GM21825 (cell line): Measurements from ENCODE around the gene ERG.

Experiments
- ATAC-seq: cut with Tn5 transposase; IDR thresholded peaks from one replicate; pipeline ENCODE4 v1.9.1; 2021; ENCODE audit warnings: mild to moderate bottlenecking, moderate library complexity; ENCODE audit not compliant: unreplicated experiment

Gene ERG, protein sequence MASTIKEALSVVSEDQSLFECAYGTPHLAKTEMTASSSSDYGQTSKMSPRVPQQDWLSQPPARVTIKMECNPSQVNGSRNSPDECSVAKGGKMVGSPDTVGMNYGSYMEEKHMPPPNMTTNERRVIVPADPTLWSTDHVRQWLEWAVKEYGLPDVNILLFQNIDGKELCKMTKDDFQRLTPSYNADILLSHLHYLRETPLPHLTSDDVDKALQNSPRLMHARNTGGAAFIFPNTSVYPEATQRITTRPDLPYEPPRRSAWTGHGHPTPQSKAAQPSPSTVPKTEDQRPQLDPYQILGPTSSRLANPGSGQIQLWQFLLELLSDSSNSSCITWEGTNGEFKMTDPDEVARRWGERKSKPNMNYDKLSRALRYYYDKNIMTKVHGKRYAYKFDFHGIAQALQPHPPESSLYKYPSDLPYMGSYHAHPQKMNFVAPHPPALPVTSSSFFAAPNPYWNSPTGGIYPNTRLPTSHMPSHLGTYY

DNA sequence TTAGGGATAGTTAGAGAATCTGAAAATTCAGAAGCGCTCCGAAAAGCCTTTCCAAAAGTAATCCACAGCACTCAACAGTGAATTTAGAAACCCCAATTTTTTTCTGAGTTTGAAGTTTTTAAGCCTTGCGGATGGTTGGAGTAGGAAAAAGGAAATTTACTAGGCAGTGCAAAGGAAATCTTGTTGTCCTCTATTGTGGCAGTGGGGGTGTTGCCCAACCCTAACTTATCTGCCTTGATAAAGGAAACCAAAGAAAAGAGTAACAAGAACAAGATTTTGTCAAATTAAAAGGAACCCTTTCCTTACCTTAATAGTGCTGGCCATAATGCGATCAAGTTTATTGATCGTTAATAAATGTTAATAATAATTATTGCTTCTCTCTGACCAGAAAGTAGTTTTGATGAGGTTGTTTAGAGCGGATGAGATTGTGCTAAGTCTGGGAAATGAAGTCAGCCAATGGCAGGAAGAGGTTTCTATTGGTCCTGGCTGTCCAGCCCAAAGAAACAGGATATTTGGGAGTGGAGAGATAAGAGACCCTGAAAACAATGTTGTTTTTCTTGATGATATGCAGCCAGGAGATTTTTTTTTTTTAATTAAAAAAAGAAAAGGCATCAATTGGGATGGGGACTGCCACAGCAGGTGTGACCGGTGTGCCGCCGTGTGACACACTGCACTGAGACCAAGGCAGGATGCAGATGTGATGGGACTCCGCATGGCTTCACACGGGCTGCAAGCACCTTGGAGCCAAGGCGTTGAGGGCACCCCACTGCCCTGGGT, at the start of gene ERG:
Gene ERG, minus strand, starts transcription at position 421 of the 777 bp plus-strand sequence. Its CDS starts 97 bp downstream, at position 324.
- ATAC-seq: no peak

DNA sequence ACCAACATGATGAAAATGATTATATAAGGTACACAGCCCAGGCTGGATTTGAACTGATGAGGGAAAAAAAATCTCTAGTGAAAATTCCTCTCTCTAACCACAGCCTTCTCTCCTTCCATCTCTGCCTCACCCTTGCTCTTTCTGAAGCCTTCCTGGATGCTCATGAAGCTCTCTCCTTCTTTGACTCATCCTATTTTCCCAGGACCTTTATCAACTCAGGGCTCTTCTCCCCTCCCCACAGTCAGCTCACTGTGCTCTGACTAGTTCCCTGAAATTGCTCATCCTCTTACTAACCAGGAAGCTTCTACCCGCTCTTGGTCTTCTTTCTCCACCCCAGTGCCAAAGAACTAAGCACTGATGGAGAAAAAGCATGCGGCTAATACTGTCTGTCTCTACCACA, 46.4 kb upstream of the ERG start:
- ATAC-seq: no peak

DNA sequence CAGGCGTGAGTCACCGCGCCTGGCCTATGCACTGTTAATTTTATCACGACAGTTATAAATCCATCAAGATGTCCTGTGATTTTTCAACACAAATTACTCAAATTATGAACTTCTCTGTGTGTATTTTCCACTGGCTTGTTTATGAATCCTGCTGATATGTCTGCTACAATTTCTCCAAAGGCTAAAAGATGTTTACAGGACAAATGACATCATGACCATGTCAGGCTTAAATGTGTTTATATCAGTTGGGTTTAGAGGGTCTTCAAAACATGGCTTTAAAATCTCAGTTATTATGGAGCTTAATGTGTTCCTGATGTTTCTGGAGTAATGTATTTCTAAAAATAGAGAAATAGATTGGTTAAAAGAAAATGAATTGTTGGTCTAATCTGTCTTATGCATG, 44.0 kb upstream of the ERG start:
- ATAC-seq: no peak

DNA sequence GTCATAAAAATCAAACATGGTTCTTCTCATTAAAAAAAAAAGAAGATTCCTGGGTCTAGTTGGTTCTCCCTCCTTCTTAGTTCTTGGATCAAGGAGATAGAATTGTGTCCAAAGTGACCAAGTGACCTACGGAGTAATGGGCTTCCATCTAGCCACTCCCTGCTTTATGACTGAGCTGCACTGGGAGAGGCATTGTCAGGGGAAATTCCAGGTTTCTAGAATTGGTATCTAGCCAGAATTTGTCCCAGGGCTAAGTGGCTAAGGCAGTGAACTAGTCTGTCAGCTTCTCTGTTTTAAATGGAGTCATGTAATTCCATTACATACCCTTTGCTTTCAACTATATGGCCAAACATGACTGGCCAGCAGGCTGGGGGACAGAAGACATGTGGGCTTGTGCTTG, 40.1 kb upstream of the ERG start:
- no peak for ATAC-seq

DNA sequence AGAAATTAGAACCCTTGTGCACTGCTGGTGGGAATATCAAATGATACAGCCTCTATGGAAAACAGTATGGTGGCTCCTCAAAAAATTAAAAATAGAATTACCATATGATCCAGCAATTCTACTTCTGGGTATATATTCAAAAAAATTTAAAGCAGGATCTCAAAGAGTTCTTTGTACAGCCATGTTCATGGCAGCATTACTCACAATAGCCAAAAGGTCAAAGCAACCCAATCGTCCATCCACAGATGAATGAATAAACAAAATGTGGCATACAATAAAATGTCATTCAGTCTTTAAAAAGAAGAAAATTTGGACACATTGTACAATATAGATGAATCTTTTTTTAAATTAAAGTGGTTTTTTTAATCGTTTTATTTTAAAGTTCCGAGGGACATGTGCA, 36.3 kb upstream of the ERG start:
- ATAC-seq: no peak

DNA sequence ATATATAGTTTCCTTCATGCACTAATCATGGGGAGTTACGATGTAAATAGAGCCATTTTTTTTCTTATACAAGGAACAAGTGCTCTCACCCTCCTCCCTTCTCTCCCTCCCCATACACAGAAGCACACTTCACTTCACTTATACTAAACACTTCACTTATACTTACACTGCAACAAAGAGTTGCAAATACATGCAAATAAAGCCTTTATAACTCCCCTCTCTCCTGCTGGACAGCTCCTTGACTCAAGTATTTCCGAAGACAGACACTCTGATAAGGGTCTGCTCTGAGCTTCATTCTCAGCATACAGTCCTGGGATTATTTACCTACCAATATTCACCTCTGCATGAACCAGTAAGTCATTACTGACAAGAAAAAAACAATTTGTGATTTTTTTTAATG, 35.6 kb upstream of the ERG start:
- ATAC-seq: no peak

DNA sequence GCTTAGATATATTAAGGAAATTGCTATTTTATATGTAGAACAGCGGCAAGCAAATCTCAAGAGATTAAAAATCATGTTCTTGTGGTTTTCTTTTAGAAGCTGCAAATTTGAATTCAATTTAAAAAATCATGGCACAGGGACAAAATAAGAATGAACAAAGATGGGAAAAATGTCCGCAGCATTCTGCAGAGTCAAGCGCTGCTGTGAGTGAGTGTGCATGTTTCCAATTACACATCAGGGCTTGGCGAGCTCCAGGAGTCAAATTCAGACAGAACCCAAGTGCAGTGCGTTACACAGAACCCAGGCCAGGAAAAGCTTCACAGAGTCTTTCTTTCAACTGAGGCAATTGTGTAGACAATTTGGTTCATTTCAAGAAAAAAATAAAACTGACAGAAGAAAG, 33.3 kb upstream of the ERG start:
- ATAC-seq: no peak

DNA sequence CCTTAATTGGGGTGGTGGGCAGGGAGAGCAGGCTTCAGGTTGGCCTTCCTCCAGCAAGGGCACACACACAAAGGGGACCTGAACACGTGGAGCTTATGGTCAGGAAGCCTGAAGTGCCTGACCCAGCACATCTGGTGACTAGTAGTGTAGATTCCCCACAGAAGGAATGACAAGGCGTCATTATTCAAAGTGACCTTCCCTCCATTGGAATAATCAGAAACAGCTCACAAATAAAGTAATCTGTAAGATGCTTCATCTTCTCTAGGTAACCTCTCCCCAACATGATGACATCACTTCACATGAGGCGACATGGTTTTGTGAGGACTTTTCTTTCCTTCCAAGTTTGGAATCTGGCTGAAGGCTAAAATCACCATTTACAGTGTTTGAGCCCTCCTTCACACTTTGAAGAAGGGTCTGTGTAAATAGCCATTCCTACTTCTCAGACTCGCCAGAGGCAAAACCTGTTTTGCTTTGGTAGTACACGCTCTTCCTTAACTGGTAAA, 32.8 kb upstream of the ERG start:
- ATAC-seq: no peak

DNA sequence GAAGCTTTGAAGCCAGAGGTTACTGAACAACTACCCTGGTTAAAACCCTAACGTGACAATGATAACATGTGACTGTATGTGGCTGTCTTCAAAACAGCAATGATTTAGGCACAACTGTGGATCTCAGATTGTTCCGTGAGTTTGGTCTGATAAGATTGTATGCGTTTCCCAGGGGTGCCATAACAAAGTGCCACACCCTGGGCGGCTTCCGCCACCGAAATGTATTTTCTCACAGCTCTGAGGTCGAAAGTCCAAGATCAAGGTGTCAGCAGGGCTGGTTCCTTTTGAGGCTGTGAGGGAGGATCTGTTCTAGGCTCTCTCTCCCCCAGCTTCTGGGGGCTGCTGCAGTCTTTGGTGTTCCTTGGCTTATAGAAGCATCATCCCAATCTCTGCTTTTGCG, 29.5 kb upstream of the ERG start:
- no peak for ATAC-seq

DNA sequence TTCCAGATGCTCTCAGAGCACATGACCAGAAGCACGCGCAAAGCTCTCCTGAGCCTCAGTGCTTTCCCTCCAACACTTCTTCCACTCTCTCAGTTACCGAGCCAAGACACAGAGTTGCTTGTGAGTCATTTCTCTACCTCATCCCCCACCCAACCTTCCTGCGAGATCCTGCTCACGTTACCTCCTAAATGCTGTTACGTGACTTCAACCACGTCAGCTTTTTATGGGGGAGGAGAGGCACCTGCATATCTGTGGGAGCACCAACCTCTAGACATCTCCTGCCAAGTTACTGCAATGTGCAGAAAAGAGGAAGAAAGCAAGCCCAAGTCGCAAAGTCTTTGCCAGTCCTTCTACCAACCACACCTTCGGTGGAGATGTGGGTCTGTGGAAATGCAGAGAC, 27.2 kb upstream of the ERG start:
- no peak for ATAC-seq

DNA sequence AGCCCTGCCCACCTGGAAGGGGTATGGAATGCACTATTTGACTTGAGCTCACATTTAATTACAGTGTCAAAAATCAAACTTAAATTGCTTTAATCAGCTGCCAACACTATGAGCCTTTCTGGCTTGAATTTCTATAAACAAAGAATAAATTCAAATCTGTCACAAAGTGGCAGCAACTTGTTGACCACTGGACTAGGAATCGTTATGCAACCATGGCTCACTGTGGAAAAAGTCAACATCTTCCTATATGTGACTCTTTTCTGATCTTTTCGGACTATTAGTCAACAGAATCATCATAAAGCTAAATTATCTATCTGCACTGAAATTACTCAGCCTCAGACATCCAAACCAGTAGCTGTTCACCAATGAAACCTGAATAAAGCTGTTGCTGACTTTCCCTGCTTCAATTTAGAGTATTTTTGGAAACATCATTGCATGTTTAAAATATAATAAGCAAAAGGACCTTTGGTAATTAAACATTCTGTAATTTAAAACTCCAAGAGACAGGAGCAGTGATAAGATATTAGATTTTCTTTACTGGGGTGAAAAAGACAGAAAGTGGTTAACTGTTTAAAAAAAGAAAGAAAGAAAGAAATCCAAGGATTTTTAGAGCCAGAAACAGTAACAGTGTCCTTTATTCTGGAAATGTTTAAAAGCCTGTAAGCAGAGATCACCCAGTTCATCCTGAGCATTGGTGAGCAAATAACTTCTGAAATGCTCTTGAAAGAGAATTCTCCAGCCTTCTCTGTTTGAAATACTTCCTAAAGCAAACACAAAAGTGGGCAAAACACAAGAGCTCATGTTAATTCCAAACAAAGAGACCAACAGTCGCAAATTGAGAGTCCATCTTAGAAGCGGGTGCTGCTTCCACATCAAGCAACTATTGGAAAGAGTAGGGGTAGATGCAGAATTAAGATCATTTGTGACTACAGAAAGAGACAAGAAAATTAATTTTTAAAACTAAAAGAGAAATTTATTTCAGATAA, 26.2 kb upstream of the ERG start:
- ATAC-seq: no peak

DNA sequence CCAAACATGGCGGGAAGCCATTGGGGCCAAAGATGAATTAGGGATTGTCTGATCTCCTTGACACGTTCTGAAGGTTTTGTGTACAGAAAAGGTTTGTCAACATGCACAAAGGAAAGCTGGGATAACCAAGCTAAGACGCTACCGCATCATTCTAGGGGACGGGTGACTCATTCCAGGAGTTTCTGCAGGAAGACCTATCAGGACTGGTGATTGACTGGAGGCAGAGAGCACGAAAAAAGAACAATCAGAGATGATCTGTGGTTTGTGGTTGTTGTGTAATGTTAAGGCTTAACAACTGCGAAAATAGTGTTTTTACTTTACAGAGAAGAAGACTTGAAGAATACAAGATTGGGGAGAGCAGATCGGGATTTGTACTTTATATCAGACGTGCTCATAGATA, 22.2 kb upstream of the ERG start:
- ATAC-seq: no peak

DNA sequence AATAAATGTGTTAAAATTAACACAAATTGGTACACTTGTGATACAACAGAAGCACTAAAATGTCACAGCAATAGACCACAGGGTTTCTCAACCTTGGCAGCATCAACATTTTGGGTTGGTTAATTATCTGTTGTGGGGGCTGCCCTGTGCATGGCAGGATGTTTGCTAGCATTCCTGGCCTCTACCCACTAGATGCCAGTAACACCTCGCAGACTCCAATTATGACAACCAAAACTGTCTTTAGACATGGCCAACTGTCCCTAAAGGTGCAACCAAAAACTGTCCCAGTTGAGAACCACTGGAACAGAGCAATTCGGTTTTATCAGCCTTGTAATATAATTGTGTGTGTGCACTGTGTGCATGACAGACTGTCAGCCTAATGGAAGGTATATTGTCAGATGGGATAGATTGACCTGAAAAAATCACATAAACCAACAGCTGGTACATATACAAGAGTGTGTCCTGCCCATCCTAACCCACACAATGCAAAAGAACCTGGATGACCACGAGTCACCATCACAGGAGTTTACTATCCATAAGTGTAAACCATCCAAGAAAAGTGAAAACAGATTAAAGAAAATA, 13.5 kb upstream of the ERG start:
- ATAC-seq: no peak

DNA sequence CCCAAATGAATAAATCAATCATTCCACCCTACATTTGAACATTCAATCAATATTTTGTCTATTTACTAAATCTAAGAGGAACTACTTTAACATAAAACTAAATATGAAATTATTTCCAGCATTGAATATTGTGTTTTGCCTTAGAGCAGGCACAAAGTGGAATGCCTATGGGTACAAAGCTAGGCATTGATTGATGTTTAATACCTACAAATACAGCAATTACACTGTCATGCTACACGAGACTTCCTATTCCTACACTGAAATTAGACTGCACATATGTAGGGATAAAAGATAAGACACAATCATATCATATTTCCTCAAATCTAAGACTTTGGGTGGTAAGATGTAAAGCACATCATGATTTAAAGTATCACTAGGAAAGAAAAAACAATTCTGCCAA, 12.9 kb upstream of the ERG start:
- no peak for ATAC-seq

DNA sequence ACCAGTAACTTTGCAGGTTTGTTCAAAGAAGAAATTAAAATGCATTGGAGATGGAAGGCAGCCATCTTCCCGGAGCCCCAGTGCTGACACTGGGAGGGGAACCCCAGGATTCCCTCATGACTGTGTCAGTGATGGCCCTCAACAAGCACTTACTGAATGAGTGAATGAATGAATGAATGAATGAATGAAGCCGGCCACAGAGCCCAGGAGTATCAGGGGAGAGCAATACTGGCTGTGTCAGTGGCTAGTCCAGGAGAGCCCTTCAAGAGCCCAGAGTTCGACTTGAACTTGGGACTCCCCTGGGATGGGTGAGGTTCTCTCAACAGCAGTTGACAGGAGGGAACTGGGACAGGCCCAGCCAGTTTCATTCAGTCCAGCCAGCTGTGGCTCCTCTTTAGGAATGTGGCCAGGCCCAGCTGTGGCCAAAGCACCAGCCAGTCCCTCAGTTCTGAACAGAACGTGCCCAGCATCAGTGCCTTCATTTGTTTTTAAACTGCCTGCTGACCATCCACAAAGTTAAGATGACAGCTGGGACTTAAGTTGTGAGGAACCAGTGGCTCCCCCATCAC, 9.2 kb upstream of the ERG start:
- no peak for ATAC-seq

DNA sequence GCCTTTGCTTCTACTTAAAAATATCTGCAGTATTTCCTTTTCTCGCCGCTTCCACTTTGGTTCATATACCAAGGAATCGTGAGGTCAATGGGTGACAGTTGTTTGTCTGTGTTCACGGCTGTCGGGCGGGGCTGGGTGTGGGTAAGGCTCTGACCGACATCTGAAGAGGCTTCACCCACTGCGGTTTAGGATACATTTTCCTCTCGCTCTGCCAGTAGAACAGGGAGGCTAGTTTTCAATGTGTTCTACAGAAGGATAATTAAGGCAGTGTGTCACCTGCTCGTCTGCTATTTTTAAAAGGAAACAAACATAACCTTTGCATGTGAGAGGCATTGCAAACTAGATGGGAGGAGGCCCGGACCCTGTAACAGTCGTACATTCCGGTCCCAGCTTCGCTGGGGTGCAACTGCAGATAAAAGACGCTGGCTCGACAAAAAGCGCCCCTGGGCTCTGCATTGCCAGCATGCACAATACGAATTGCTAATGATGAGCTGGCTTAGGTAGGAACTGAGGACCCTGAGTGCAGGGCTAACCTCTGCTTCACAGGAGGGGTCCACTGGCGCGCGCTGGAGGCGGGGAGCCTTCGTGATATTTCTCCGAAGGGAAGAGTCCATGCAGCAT, 8.5 kb upstream of the ERG start:
- ATAC-seq: no peak

DNA sequence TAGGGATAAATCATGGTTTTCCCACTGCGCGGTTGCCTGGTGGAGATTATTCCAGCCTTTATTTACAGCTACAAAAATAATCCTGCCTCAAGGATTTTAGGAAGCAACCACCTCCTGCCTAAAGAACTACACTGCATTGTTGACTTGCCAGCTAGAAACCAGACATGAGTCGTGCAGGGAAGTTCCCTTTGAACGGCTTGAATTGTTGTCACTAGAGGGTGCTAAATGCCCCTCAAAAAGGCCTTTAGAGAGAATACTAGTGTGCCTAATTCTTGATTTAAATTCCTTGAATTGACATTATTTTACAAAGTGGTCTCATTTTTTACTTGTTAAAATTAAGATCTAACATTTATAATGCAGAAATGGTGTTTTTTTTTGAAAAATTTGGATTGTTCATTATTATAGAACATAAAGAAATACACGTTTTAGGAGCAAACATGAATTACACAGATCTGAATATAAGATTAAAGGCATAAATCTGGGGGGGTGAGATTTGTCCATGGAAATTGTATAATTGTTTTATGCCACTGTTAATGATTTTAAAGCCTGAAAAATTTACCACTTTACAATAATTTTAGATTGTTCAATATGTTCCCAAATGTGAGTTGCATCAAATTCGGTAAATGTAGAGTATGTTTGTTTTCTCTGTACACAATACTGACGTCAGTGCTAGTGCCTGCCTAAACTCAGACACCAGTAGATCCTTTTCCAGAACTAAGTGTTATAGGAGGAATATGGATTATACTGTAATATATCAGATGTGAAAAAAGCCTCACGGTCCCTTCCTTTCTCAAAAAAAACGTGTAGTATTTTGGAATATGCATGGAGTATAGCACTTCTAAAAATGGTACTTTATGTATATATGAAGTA, 7.6 kb upstream of the ERG start:
- ATAC-seq: no peak

DNA sequence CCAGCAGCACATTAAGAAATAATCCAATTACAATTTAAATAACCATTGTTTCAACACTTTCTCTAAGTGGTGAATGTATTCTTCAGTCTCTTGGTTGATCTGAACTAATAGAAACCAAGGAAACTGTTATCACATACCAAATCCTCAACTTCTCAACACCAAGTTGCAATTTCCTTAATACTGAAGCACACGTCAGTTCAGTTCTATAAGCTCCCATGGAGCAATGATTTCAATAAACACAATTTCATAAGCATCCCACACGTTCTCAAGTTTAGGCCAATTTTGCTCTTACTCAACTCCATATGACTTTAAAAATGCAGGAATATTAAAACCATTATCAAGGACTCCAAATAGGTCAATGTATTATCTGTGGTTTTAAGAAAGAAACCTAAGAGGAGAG, 5.8 kb upstream of the ERG start:
- ATAC-seq: no peak

DNA sequence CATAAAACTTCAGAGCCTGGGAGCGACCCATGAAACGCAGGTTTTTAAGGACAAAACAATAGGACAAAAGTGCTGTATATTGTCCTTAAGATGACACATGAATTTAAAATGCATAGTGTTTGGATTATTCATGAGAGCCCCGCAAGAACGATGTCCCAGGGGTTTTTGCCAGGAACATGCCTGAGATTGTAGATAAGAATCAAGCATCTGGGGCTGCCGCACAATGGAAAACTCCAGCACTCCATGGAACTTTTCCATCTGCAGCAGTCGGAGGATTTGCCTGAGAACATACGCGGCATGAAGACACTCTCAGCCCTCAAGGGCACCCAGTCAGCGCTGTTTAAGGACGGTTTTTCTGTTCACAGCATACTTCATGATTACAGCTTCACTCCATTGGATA, 5.3 kb upstream of the ERG start:
- no peak for ATAC-seq
